ENCODE results near the gene CFAP157. TPM values are rescaled to one million over a fixed set of nuclear protein-coding genes. Genes with fewer than 3 reads are reported as not detected.
A peak's percentile ranks its signal among the peaks of the same experiment; 100 is the strongest.

CFAP157 gene
- total RNA-seq: 0.10 TPM in 1 of 2 replicates, not detected in the other

DNA sequence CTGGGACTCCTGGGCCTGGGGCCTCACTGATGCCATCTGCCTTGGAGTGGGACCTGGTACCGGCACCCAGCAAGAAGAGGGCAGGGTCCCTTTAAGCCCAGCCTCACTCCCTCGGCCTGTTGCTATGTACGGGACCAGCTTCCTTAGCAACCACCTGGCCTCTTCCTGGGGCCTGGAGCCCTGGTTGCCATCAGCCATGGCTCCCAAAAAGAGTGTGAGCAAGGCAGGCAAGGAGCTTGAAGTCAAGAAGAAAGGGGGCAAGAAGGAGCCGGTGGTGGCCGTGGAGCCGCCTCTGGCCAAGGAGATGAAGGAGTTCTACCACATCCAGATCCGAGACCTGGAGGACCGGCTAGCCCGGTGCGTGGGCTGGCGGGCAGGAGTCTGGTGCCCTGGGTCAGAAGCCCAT is at the start of gene CFAP157:
TSS of gene CFAP157 (plus strand) at position 153 of the 406 bp plus-strand sequence. CDS start at position 197, 44 bp downstream.
- no peak for DNase-seq (ENCODE audit: low read depth)

GRCh38 chr9:127658428-127658827 is 48.4 kb upstream of the CFAP157 start:
- DNase-seq (ENCODE audit: low read depth): no peak

- DNase-seq (ENCODE audit: low read depth): no peak
These were observed 45.7 kb upstream of the CFAP157 start for GRCh38 chr9:127660886-127661741.

- no peak for DNase-seq (ENCODE audit: low read depth)
These were observed 44.2 kb upstream of the CFAP157 start for GRCh38 chr9:127662617-127663016.

DNA sequence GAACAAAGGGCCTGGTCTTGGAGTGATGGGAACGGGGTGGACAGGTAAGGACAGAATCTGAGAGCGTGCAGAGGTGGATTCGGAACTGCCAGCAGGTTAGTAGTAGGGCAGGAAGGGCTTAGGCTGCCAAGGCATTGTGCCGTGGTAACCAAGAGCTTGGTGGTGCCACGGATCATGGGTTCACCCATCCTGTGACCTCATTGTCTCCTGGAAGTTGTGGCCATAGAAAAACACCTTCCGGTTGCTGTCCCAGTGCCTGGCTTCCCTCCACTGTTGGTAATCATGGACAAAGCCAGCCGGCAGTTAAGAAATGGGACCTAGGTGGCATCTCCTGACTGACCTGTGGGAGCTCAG is 42.5 kb upstream of the CFAP157 start:
- DNase-seq (ENCODE audit: low read depth): no peak

GRCh38 chr9:127664678-127665507 is 41.9 kb upstream of the CFAP157 start:
- no peak for DNase-seq (ENCODE audit: low read depth)

DNA sequence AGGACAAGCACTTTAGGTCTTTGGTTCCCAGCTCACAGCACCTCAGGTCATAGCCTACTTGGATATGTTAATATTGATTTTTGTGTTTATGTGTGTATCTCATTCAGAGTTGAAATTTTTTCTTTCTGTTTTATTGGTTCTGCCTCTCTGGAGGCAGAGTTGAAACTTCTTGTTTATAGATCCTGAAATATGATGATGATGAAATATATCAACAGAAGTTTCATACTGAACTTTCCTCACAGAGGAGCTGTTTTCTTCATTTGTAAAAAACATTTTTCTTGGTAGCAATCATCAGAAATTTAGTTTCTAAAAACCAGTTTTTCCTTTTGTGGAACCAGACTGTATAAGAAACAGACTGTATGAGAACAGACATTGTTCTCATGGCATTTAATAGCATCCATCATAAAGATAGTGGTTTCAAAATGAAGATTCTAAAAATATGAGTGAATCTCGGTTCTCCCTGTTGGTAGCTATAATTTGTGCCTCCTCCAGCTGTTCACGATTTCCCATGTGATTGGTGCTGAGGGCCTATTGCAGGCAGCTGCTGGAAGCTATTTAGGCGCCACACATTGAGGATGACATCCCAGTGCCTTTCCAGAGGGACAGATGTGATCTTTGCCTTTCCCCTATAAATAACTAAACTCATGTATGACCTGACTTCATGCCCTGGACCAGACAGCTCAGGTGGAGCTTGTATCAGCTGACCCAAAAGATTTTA is 39.5 kb upstream of the CFAP157 start:
- no peak for DNase-seq (ENCODE audit: low read depth)

DNA sequence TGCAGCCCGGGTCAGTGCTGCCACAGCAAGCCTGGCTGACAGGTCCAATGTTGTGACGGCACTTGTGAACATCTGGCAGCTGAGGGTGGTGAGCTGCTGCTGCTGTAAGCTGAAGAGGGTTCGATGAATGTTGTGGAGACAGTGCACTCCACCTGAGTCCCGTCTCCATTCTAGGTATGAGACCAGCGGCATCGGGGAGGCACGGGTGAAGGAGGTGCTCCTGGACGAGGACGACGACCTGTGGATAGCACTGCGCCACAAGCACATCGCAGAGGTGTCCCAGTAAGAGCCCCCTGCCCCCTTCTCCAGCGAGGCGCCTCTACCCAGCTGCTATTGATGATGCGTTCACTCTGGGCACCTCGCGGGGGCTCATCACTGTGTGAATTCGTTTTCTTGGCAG is 38.9 kb upstream of the CFAP157 start:
- no peak for DNase-seq (ENCODE audit: low read depth)

- no peak for DNase-seq (ENCODE audit: low read depth)
These were observed 33.6 kb upstream of the CFAP157 start for GRCh38 chr9:127673234-127673633.

- DNase-seq (ENCODE audit: low read depth): no peak
These were observed 30.1 kb upstream of the CFAP157 start for GRCh38 chr9:127676638-127677037.

DNA sequence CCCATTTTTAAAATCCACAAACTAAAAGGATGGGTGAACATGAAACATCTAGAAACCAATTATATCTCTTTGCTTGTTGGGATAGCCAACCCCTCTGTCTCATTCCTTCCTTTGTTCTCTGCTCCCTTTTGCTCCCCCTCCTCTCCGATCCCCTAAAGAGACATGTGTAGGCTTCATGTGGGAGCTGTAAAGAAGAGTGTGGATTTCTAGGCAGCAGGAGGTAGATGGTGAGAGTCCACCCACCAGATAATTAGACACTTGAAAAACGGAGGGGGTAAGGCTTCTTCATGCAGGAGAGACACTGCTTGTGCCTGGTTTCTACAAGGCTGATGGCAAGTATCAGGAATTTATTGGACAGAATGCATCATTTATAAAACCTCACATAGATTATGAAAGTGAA is 27.3 kb upstream of the CFAP157 start:
- no peak for DNase-seq (ENCODE audit: low read depth)

DNA sequence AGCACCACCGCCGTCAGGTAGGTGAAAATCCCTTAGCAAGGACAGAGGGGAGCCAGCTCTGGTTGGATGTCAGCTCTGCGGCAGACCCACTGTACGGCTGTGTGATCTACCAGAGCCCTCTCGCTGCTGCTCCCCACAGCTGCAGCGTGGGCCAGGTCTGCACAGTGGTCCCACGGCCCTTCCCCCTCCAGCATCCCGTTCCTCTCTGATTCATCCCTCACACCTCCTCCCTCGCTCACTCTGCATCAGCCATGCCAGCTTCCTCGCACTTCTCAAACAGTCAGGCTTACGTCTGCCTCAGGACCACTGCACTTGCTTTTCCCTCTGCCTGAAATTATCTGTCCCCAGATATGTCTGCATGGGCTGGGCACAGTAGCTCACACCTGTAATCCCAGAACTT is 26.6 kb upstream of the CFAP157 start:
- DNase-seq (ENCODE audit: low read depth): no peak

GRCh38 chr9:127680846-127681245 is 25.9 kb upstream of the CFAP157 start:
- DNase-seq (ENCODE audit: low read depth): no peak

DNA sequence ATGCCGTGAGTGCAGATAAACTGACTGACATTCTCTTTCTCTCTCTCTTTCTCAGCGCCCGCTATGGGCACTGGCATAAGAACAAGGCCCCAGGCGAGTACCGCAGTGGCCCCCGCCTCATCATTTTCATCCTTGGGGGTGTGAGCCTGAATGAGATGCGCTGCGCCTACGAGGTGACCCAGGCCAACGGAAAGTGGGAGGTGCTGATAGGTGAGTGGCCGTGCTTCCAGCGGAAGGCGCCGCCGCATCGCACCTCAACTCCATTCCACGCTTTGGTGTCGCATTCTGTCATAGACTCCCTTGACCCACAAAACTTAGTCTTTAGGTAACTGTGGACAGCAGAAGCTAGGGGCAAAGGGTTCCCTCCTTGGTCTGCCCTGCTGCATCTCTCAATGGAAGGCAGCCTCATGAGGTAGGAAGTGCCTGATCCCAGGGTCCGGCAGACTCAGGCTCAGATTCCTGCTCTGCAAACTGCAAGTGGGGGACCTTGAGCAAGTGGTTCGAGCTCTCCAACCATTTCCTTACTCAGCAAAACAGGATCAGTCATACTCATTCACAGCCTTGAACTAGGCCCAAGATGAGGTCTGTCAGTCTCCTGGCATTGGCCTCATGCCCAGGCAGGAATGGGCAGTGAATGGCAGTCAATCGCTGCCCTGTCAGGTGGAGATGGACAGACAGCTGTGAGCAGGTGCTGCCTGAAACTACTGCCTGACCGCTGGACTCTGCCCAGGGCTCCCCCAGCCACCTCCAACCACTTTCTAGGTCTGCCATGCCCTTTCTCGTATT is 24.2 kb upstream of the CFAP157 start:
- peak; percentile 17 for DNase-seq (ENCODE audit: low read depth)

- DNase-seq (ENCODE audit: low read depth): no peak
These were observed 23.1 kb upstream of the CFAP157 start for GRCh38 chr9:127683723-127684122.

DNA sequence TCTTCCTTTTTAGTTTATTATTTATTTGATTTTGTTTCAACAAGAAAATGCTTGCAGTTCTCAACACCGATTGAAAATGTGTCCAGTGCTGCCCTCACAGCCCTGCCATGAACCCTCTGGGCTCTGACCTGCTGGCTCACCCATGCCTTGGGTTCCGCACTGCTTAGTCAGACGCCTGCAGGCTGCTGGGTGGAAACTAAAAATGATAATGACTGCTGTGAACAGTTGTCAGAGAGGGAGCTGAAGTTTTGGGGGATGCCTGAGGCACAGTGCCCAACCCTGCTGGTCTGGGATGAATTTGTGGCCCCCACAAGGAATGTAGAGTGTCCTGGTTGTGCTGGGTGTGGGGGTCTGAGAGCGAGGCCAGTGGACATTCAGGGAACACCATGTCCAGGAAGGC is 22.2 kb upstream of the CFAP157 start:
- peak; percentile 40 for DNase-seq (ENCODE audit: low read depth)

- DNase-seq (ENCODE audit: low read depth): no peak
These were observed 20.1 kb upstream of the CFAP157 start for GRCh38 chr9:127686461-127687393.

DNA sequence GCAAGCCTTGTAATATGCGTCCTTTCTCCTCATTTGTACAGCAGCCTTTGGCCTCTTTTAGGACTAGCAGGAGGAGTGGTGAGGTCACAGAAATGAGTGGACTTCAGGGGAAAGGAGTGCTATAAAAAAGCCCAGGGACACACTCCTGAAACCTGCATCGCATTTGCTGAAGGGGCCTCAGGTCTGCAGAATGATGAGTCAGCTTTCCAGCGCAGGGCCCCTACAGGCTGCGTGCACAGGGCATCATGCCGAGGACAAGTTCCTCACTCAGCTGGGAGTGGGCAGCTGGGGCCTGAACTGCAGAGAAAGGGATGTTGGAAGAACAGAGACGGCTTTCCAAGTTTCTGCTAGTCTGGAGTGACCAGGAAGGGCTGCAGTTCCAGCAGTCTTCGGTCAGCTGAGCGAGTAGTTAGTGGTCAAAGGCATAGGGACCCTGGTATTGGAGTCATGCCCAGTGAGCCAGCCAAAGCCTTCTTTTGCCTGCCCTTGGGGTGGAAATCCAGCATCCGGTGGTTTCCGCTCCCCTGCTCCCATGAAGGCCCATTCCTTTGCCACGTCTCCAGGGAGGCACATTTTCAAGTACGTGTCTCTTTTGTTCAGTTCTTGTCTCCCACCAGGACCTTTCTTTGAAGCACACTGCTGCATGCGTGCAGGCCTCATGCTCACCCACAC is 17.3 kb upstream of the CFAP157 start:
- no peak for DNase-seq (ENCODE audit: low read depth)

DNA sequence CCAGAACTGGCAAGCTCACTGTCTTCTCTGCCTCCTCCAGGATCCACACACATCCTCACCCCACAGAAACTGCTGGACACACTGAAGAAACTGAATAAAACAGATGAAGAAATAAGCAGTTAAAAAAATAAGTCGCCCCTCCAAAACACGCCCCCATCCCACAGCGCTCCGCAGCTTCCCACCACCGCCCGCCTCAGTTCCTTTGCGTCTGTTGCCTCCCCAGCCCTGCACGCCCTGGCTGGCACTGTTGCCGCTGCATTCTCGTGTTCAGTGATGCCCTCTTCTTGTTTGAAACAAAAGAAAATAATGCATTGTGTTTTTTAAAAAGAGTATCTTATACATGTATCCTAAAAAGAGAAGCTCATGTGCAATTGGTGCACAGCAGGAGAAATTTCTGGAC is 16.1 kb upstream of the CFAP157 start:
- DNase-seq (ENCODE audit: low read depth): no peak

- no peak for DNase-seq (ENCODE audit: low read depth)
These were observed 14.7 kb upstream of the CFAP157 start for GRCh38 chr9:127692071-127692470.

Measured in renal cortical epithelial cell (primary cell).